Upper lobe of left lung (tissue), 6 donors: ENCODE data around the gene SH2D2A. TPM values are rescaled to one million over a fixed set of nuclear protein-coding genes. Genes with fewer than 3 reads are reported as not detected.

Experiments
- ATAC-seq, 2 donors: fragments of 200-7000 bp; cut with Tn5 transposase; one replicate each; pipeline ENCODE4 v1.9.1; 2022; ENCODE audit warnings: mild to moderate bottlenecking in 2 of 2, moderate library complexity in 2 of 2; ENCODE audit not compliant: low FRiP score in 2 of 2
- DNase-seq, 2 donors: peaks; one replicate each; pipeline ENCODE4 v3.0.0-alpha.2; 2019 to 2020
- H3K27ac ChIP-seq, 4 donors: fragments of 200-600 bp; sonication (generic); one replicate each; pipeline ENCODE4 v1.5.1; 2016 to 2019
- H3K27me3 ChIP-seq, 4 donors: fragments of 200-600 bp; sonication (generic); one replicate each; pipeline ENCODE4 v1.5.1; 2017 to 2019
- H3K36me3 ChIP-seq, 4 donors: fragments of 200-600 bp; sonication (generic); one replicate each; pipeline ENCODE4 v1.5.1; 2016 to 2019
- H3K4me1 ChIP-seq, 4 donors: fragments of 200-600 bp; sonication (generic); one replicate each; pipeline ENCODE4 v1.5.1; 2018 to 2019
- H3K4me3 ChIP-seq, 4 donors: fragments of 200-600 bp; sonication (generic); one replicate each; pipeline ENCODE4 v1.5.1; 2017 to 2019; ENCODE audit warnings: mild to moderate bottlenecking in 2 of 4, moderate library complexity in 1 of 4
- H3K9me3 ChIP-seq, 4 donors: fragments of 200-600 bp; sonication (generic); one replicate each; pipeline ENCODE4 v1.5.1; 2018 to 2019
- EP300 ChIP-seq, 4 donors: sonication (generic); formaldehyde crosslinking; IDR thresholded peaks; one replicate each; pipeline ENCODE4 v1.5.1; 2017; ENCODE audit warnings: antibody characterized with exemption in 4 of 4, control low read depth in 2 of 4
- POLR2A ChIP-seq, 4 donors: fragments of 450-650 bp; IDR thresholded peaks; one replicate each; pipeline ENCODE4 v1.5.1; 2016 to 2017; ENCODE audit warnings: antibody characterized with exemption in 4 of 4, mild to moderate bottlenecking in 2 of 4
- POLR2AphosphoS5 ChIP-seq, 2 donors: sonication (generic); formaldehyde crosslinking; IDR thresholded peaks; one replicate each; pipeline ENCODE4 v1.5.1; 2017; ENCODE audit warnings: antibody characterized with exemption in 2 of 2
- WGBS, 2 donors: methylation state at CpG; one replicate each; pipeline ENCODE4 v1.1.5; 2017 to 2018; 5-methylcytosine and 5-hydroxymethylcytosine counted together
- total RNA-seq, 6 donors: library from RNA; depleted of rRNA in 4 of 6; stranded (reverse); fragments of >200 nt in 4 of 6; gene quantifications; one replicate each; pipeline versions ENCODE4 v1.1.0 to v1.2.1, GENCODE V29; 2016 to 2021
- TF ChIP-seq, protein P1 (sequence below), 6 experiments: fragments of 450-650 bp in 4 of 6; fragments of 200-600 bp in 2 of 6; sonication (generic) in 2 of 6; IDR thresholded peaks; one replicate each; pipeline ENCODE4 v1.5.1; 2016 to 2019; ENCODE audit warnings: antibody characterized with exemption in 6 of 6
- donor health status: DM: no; HTN: no; CAD: no; lungs with moderate emphysema.
- donor health status: DM: no; HTN: yes; CAD: no; lungs with severe emphysema.

SH2D2A gene
- total RNA-seq, 6 donors from 2014 or later = 2.3 to 8.4 (median 5.0) TPM

DNA sequence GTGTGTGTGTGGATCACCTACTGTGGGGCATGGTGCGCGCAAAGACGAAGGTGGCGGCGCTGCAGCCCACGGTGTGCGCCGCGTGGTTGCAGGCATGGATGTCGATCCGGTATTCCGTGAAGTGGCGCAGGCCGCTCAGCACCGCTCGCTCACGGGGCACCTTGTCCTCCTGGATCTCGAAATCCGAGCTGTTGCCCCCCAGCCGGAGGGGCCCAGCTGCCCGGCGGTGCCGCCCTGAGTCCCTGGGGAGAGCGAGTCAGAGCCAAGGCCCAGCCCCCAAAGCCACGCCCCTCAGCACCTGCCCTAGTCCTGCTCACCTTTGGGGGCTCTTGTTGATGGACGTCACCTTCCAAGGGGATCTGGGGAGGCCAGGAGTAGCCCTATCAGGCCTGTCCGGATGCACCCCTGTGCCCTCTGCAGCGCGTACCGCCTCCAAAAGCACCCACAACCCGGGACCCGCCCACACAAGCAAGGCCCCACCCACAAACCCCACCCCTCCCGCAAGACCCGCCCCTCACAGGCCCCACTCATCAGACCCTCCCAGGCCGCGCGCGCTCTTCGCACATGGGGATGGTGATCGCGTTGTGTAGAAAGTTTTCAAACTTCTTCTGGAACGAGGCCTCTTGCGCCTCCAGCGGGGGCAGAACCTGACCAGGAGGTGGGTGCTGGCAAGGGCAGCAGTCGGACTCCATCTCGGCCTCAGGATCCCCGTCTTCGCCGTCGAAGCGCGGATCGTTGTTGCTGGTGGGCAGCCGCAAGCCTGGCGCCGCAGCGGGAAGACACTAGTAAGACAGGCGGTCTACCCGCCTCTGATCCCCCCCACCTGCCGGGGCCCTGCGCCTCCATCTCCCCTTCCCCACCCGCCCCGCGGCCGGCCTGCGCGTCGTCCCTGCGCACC lies 28.7 kb upstream of the SH2D2A start:
- peak in 1 of 2 donors; percentile 84 for DNase-seq
- TF ChIP-seq, protein P1, sequence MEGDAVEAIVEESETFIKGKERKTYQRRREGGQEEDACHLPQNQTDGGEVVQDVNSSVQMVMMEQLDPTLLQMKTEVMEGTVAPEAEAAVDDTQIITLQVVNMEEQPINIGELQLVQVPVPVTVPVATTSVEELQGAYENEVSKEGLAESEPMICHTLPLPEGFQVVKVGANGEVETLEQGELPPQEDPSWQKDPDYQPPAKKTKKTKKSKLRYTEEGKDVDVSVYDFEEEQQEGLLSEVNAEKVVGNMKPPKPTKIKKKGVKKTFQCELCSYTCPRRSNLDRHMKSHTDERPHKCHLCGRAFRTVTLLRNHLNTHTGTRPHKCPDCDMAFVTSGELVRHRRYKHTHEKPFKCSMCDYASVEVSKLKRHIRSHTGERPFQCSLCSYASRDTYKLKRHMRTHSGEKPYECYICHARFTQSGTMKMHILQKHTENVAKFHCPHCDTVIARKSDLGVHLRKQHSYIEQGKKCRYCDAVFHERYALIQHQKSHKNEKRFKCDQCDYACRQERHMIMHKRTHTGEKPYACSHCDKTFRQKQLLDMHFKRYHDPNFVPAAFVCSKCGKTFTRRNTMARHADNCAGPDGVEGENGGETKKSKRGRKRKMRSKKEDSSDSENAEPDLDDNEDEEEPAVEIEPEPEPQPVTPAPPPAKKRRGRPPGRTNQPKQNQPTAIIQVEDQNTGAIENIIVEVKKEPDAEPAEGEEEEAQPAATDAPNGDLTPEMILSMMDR (IDR thresholded peaks at IDR 0.05) = no peak
- TF ChIP-seq POLR2A (IDR thresholded peaks at IDR 0.05) = no peak
- TF ChIP-seq EP300 (IDR thresholded peaks at IDR 0.05) = no peak
- no peak for TF ChIP-seq POLR2AphosphoS5 (IDR thresholded peaks at IDR 0.05)
- WGBS, 2 donors = 12% methylated on average over 50 of the region's 69 CpGs; no CpG with 5 or more reads in 1 of the 2 donors

DNA sequence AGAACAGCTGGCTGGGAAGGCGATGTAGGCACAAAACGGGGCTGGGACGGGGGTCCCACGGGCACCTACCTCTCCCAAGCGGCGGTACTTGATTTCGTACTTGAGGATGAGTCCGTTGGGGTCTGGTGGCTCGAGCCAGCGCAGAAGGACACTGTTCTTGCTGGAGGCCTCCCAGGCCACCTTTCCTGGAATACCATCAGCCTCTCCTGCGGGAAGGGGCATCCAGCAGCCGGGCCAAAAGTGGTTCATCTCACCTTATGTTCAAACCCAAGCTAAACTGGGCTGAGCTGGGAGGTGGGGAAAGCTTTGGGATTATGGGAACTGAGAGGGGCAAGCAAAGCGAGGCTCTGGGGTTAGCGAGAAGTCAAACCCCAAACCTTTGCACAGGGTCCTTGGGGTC lies 28.0 kb upstream of the SH2D2A start:
- H3K27me3 ChIP-seq = peaks cover 0 to 33% (median 14%) of the 10 kb centered on the region in 4 donors
- H3K4me3 ChIP-seq = no peak overlapping the region
- DNase-seq = no peak
- no peak for ATAC-seq
- H3K9me3 ChIP-seq = no peaks in the 10 kb centered on the region
- TF ChIP-seq EP300 (IDR thresholded peaks at IDR 0.05) (no peak), POLR2AphosphoS5 (IDR thresholded peaks at IDR 0.05) (no peak), POLR2A (IDR thresholded peaks at IDR 0.05) (no peak)
- TF ChIP-seq, protein P1 (IDR thresholded peaks at IDR 0.05) = no peak
- H3K4me1 ChIP-seq = peaks cover 7 to 21% (median 12%) of the 10 kb centered on the region in 4 donors
- H3K27ac ChIP-seq = no peak overlapping the region
- H3K36me3 ChIP-seq = no peaks in the 10 kb centered on the region
- WGBS, 2 donors = 31 to 35% methylated on average over 4 to 14 of the region's 14 CpGs

More for the DNA sequence above, 28.7 kb upstream of the SH2D2A start:
- H3K36me3 ChIP-seq = no peaks in the 10 kb centered on the region
- no peak for ATAC-seq
- no peaks in the 10 kb centered on the region for H3K9me3 ChIP-seq
- peaks cover 0 to 33% (median 14%) of the 10 kb centered on the region in 4 donors for H3K27me3 ChIP-seq
- peak overlapping the region in 1 of 4 donors; percentile 20 for H3K4me3 ChIP-seq
- peaks cover 7 to 21% (median 12%) of the 10 kb centered on the region in 4 donors for H3K4me1 ChIP-seq
- no peak overlapping the region for H3K27ac ChIP-seq

DNA sequence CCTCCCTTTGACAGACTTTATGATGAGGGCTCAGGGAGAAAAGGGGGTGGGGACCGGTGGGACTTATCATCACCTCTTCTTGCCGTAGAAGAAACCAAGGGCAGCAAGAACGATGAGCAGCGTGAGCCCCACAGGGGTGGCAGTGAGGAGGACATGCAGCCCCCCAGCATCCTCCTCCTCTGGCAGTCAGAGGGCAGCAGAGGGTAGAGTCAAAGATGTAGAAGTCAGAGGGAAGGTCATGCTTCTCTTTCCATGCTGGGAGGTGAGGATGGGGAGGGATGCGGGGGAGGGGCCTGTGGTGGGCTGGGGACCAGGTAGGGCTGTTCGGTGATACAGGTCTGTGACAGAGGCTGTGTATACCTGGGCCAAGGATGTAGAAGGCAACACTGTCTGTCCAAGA lies 27.5 kb upstream of the SH2D2A start:
- DNase-seq = no peak
- Histone ChIP-seq H3K27me3 (peaks cover 0 to 29% (median 12%) of the 10 kb centered on the region in 4 donors), H3K36me3 (no peaks in the 10 kb centered on the region), H3K9me3 (no peaks in the 10 kb centered on the region), H3K4me1 (peaks cover 7 to 20% (median 11%) of the 10 kb centered on the region in 4 donors), H3K4me3 (no peak overlapping the region), H3K27ac (no peak overlapping the region)
- TF ChIP-seq POLR2AphosphoS5 (IDR thresholded peaks at IDR 0.05) (no peak), POLR2A (IDR thresholded peaks at IDR 0.05) (no peak), EP300 (IDR thresholded peaks at IDR 0.05) (no peak)
- TF ChIP-seq, protein P1 (IDR thresholded peaks at IDR 0.05) = no peak
- WGBS, 2 donors = 41 to 45% methylated on average over 6 of the region's 6 CpGs
- ATAC-seq = no peak

DNA sequence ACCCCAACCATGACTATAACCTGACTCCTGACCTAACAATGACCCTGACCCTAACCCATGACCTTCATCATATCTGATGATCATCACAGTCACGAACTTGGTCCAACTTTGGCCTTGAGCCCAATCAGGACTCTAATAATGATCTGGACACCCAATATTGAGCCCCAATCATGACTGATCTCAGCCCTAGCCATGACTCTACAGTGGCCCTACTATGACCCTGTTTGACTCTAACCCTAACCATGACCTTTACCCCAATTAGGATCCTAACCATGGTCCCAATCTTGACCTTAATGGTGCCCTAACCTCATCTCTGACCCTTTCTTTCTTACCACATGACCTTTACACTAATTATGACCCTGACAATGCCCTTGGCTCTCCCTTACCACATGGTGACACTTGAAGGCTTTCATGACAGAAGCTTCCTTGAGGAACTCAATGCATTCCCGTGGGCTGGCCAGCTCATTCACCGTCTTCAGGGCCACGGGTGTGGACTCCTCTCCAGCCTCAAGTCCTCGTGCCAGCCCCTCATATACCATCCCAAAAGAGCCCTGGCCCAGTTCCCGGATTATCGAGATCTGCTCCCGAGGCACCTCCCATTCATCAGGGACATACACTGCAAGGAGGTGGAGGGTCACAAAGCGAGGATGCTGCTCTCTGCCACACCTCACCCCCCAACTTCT lies 26.1 kb upstream of the SH2D2A start:
- Histone ChIP-seq H3K36me3 (no peaks in the 10 kb centered on the region), H3K27ac (no peak overlapping the region), H3K4me3 (no peak overlapping the region), H3K27me3 (peaks cover 0 to 24% (median 9%) of the 10 kb centered on the region in 4 donors), H3K9me3 (no peaks in the 10 kb centered on the region), H3K4me1 (peaks cover 7 to 12% (median 9%) of the 10 kb centered on the region in 4 donors)
- 80 to 81% methylated on average over 9 of the region's 9 CpGs for WGBS, 2 donors
- ATAC-seq (no peak), DNase-seq (no peak)
- TF ChIP-seq, protein P1 (IDR thresholded peaks at IDR 0.05) = no peak
- TF ChIP-seq POLR2A (IDR thresholded peaks at IDR 0.05) (no peak), EP300 (IDR thresholded peaks at IDR 0.05) (no peak), POLR2AphosphoS5 (IDR thresholded peaks at IDR 0.05) (no peak)
